ENCODE data around the gene ZNF853.

GRCh38 chr7:6606866-6607583, 8.4 kb upstream of the ZNF853 start:
- TF ChIP-seq RFX5 (IDR thresholded peaks at IDR 0.05; ENCODE audit: low read depth, low read length) (no peak), MYC (IDR thresholded peaks at IDR 0.05; ENCODE audit: insufficient read depth, insufficient read length, insufficient replicate concordance, low read length, severe bottlenecking) (no peak), NR2F1 (conservative IDR thresholded peaks at IDR 0.05) (no peak), SIN3A (IDR thresholded peaks at IDR 0.05; ENCODE audit: low read depth, low read length) (no peak), MTA2 (IDR thresholded peaks at IDR 0.05; ENCODE audit: low read depth) (no peak), BRCA1 (IDR thresholded peaks at IDR 0.05; ENCODE audit: low read depth, low read length) (no peak), CHD1 (IDR thresholded peaks at IDR 0.05; ENCODE audit: low read depth, low read length) (no peak), POLR2AphosphoS5 (IDR thresholded peaks at IDR 0.05; ENCODE audit: low read length) (no peak)
